Left colon (tissue), 2 donors: Measurements from ENCODE around the gene CYB561D2. TPM values are rescaled to one million over a fixed set of nuclear protein-coding genes. Genes with fewer than 3 reads are reported as not detected.

Experiments used
- total RNA-seq, 2 donors: library from RNA; stranded (reverse); fragmentation: NEBNext Ultra II Directional; extraction: Animal tissue kit (Norgen Biotek cat#: 25700); gene quantifications; one replicate each; pipeline ENCODE4 v1.2.1, GENCODE V29; 2021
- donor health status: DM: no; HTN: no; CAD: no.
- donor health status: DM: yes; HTN: yes; CAD: no.

Gene CYB561D2
- total RNA-seq, 2 donors from 2014 or later, result 35.8 to 36.9 TPM

Other genes with a start within 250 kb of the CYB561D2 start
- 10 to 100 TPM; 11.5 to 12.1 TPM for gene SEMA3F, start 195.5 kb upstream of the CYB561D2 start, total RNA-seq
- gene GNAT1, start 159.3 kb upstream of the CYB561D2 start, total RNA-seq, result not detected
- not detected for gene SLC38A3, start 145.6 kb upstream of the CYB561D2 start, total RNA-seq
- gene GNAI2, start 114.7 kb upstream of the CYB561D2 start, total RNA-seq, result 10 to 100 TPM; 46.1 to 81.3 TPM
- 100 to 1,000 TPM in 1 of 2 donors, 10 to 100 TPM in 1; 56.8 to 116 TPM for gene SEMA3B, start 81.7 kb upstream of the CYB561D2 start, total RNA-seq
- not detected for gene LSMEM2, start 71.8 kb upstream of the CYB561D2 start, total RNA-seq
- 10 to 100 TPM; 48.8 to 68.6 TPM for gene IFRD2, start 58.4 kb upstream of the CYB561D2 start, total RNA-seq
- 1 to 10 TPM; 2.2 to 2.8 TPM for gene HYAL3, start 51.5 kb upstream of the CYB561D2 start, total RNA-seq
- 10 to 100 TPM in 1 of 2 donors, 1 to 10 TPM in 1; 9.8 to 11.2 TPM for gene NAA80, start 51.5 kb upstream of the CYB561D2 start, total RNA-seq
- gene HYAL1, start 47.3 kb upstream of the CYB561D2 start, total RNA-seq, result 10 to 100 TPM in 1 of 2 donors, 1 to 10 TPM in 1; 6.9 to 16.4 TPM
- 10 to 100 TPM; 27.9 to 34.7 TPM for gene HYAL2, start 28.1 kb upstream of the CYB561D2 start, total RNA-seq
- gene TUSC2, start 22.6 kb upstream of the CYB561D2 start, total RNA-seq, result 10 to 100 TPM; 26.7 to 29.1 TPM
- 10 to 100 TPM; 14.5 to 15.0 TPM for gene RASSF1, start 10.0 kb upstream of the CYB561D2 start, total RNA-seq
- gene ZMYND10, start 5.1 kb upstream of the CYB561D2 start, total RNA-seq, result under 1 TPM; 0.47 to 0.49 TPM
- gene NPRL2, start 87 bp upstream of the CYB561D2 start, total RNA-seq, result 10 to 100 TPM; 18.1 to 23.5 TPM
- gene TMEM115, start 8.7 kb downstream of the CYB561D2 start, total RNA-seq, result 10 to 100 TPM; 44.6 to 48.3 TPM
- gene CACNA2D2, start 152.8 kb downstream of the CYB561D2 start, total RNA-seq, result 1 to 10 TPM; 1.9 to 3.2 TPM
- gene C3orf18, start 216.9 kb downstream of the CYB561D2 start, total RNA-seq, result 1 to 10 TPM; 2.1 to 2.8 TPM
- gene HEMK1, start 218.7 kb downstream of the CYB561D2 start, total RNA-seq, result 10 to 100 TPM; 21.9 to 24.8 TPM